Mucosa of gallbladder (tissue), 1 donor: ENCODE data around the gene TCFL5. TPM values are rescaled to one million over a fixed set of nuclear protein-coding genes. Genes with fewer than 3 reads are reported as not detected.
A peak's percentile ranks its signal among the peaks of the same experiment; 100 is the strongest.

Source experiments
- DNase-seq: peaks from one replicate; pipeline ENCODE4 v3.0.0-alpha.2; 2020; ENCODE audit warnings: low spot score
- total RNA-seq: library from RNA; stranded (reverse); gene quantifications from one replicate; pipeline ENCODE4 v1.2.1, GENCODE V29; 2021
- donor health status: DM: no; HTN: no; CAD: no.

TCFL5 gene
- total RNA-seq, 1 donor from 2014 or later, result 8.2 TPM

DNA sequence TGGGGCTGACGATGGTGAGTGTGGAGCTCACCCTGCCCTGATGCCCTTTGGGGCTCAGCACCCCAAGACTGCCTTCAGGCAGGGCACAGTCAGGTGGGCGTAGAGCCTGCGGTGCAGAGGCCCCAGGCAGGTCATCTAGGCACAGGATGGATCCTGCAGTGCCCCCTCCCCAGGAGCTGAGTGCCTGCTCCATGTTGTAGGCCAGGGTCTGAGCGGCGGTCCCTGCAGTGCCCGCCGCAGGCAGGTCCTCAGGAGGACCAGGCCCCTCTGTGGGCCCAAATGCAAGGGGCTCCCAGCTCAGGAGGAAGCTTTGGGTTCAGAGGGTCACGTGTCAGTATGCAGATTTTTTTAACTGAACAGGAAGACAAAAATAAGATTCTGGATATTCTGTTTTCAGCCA lies 62.6 kb downstream of the TCFL5 start:
- DNase-seq, result no peak

- no peak for DNase-seq
Measured at GRCh38 chr20:62797671-62798532, 63.7 kb downstream of the TCFL5 start.

DNA sequence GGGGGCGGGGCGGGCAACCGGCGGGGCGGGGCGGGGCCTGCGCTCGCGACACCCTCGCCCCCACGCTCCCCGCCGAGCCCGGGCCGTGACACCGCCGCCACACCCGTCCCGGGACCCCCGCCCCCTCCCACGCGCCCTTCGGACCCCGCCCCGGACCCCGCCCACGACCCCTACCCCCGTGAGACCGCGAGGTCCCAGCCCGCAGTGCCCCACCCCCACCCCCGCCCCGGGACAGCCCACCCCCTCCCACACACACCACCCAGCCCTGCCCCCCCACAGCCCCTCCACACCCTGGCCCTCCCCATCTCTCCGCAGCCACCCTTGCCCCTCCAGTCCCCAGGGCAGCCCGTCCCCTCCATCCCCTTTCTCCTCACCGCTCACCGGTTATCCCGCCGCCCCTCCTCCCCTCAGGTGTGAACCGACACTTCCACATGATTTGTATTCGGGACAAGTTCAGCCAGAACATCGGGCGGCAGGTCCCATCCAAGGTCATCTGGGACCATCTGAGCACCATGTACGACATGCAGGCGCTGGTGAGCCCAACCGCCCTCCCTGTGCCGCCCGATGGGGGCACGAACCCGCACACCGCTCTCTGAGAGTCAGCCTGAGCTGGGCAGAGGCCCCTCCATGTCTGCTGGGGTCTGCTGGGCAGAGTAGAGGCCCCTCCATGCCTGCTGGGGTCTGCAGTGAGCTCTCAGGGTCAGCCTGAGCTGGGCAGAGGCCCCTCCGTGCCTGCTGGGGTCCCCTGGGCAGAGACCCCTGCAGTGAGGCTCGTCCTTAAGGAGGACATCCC lies 64.7 kb downstream of the TCFL5 start:
- no peak for DNase-seq

- DNase-seq, result no peak
Measured at GRCh38 chr20:62795023-62795761, 66.4 kb downstream of the TCFL5 start.

DNA sequence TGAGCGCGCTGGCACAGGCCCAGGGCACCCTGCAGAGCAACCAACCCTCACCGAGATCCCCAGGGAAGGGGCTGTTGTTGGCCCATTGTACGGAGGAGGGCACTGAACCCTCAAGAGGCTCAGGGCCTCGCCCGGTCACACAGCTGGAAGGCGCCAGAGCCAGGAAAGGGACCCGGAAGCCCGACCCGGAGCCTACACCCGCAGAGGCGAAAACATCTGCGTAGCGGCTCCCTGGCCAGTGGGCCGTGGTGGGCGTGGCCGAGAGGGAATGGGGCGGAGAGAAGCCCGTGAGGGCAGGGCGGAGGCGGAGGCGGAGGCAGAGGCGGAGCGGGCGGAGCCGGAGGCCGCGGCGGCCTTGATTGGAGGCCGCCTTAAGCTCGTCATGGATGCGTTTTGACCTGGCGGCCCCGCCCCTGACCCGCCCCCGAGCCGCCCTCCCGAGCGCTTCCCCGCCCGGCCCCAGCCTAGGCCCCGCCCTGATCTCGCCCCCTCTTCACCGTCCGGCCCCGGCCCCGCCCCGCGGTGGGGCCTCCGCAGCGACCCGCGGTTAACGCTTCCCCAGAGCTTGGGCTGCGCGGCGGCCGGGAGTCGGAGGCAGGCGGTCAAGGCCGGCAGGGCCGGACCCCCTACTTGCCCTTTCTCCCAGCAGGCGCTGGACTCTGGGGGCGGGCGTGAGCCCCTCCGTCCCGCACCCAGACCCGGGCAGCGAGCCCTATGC lies 67.5 kb downstream of the TCFL5 start:
- peak; percentile 94 for DNase-seq

DNA sequence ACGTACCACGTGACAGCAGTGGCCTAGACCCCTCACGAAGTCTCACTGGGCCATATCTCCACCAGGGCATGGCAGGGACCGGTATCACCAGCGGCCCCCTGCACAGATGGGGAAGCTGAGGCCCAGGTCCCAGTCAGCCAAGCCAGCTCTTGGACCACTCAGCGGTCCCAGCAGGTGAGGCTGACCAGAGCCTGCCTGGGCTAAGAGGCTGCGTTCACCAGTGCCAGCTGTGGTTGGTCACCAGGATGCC lies 67.9 kb downstream of the TCFL5 start:
- no peak for DNase-seq

DNA sequence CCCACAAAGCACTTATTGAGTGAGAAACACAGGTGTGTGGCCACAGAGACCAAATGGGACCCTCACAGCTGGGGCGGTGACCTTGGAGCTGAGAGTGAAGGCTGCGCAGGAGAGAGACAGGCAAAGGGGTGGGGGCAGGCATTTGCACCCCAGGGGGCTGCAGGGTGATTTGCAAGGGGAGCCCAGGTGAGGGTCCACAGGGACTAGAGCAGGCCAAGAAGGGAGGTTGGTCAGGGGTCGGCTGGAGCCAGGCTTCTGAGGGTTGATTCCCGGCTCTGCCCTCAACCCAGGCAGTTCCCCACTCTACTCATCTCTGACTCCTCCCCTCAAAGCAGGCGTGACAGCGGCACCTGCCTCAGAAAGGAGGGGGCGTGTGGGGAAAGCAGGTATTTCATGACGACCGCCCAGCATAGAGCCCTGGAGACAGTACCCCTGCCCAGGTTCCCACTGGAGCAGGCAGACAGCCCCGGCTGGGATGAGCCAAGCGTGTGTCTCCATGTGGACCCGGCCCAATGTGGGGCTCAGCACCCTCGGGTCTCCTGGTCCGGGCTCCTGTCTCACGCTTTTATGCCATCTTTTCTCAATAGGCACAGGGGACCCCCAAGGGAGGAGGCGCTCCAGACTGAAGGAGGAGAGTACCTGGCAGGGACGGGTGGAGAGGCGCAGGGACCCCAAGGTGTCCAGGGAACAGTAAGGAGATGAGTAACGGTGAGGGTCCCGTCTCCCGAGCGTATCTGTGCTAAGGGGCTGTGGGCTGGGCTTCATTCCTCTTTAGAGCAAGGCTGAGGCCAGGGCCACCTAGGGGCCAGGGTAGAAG lies 68.5 kb downstream of the TCFL5 start:
- DNase-seq, result no peak

DNA sequence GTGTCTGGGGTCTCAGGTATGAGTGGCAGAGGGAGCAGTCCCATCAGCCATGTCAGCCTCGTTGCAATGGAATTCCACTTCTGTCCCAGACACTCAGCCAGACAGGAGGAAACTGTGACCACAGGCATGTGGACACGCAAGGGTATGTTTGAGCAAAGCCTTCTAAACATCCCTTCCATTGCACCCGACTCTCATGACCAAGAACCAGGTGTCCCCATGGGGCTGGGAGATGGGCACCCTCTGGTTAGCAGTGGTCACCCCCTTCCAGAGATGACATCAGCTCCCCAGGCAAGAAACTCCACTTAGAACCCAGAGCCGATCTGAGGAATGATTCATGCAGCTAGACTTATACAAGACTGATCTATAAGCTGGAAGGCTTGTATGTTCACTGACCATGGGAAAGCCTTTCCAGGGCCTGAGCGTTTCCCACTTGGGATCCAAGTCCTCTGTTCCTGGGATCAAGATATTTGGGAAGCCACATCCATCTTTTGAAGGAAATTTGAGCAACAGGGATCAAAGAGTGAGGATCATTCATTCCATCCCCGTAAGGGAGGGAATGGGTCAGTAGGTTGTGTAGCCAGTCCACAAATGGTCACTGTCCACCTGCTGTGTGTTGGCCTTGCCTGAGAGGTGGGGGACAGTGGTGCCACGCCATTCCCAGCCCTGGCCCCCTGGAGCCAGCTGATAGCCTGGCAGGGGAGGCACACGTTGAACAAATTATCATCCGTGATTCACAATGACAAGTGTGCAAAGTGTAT lies 69.3 kb downstream of the TCFL5 start:
- no peak for DNase-seq

GRCh38 chr20:62791301-62792181 lies 70.1 kb downstream of the TCFL5 start:
- DNase-seq, result peak; percentile 83

Other genes with a start within 250 kb of the TCFL5 start
- 5.9 TPM for gene SLCO4A1, start 219.3 kb downstream of the TCFL5 start, total RNA-seq
- 0.40 TPM for gene NTSR1, start 153.0 kb downstream of the TCFL5 start, total RNA-seq
- 8.9 TPM for gene MRGBP, start 65.3 kb downstream of the TCFL5 start, total RNA-seq
- gene OGFR, start 57.0 kb downstream of the TCFL5 start, total RNA-seq, result 50.8 TPM
- gene COL9A3, start 44.8 kb downstream of the TCFL5 start, total RNA-seq, result 3.6 TPM
- 61.1 TPM for gene DIDO1, start 64.7 kb upstream of the TCFL5 start, total RNA-seq
- gene GID8, start 76.3 kb upstream of the TCFL5 start, total RNA-seq, result 32.9 TPM
- 19.8 TPM for gene SLC17A9, start 90.9 kb upstream of the TCFL5 start, total RNA-seq
- not detected for gene BHLHE23, start 145.1 kb upstream of the TCFL5 start, total RNA-seq